Small intestine (tissue), 7 donors: ENCODE data around the gene ELP5. TPM values are rescaled to one million over a fixed set of nuclear protein-coding genes. Genes with fewer than 3 reads are reported as not detected.

ENCODE experiments used
- DNase-seq, 2 donors: peaks; one replicate each; pipeline versions ENCODE4 v3.0.0 to v3.0.0-alpha.2; 2013
- FAIRE-seq: peaks from 2 replicates; lab custom pipeline; 2012; peaks lifted over from hg19 to GRCh38; lab: Jason Lieb, UNC
- H3K27ac ChIP-seq, 3 donors: one replicate each; pipeline ENCODE4 v1.5.1; 2013; ENCODE audit warnings: low read length in 2 of 3, mild to moderate bottlenecking in 2 of 3, control low read depth in 1 of 3, inconsistent platforms in 1 of 3, low read depth in 1 of 3, moderate library complexity in 1 of 3
- H3K27me3 ChIP-seq, 3 donors: one replicate each; pipeline ENCODE4 v1.6.1; 2013; ENCODE audit warnings: low read length in 3 of 3, inconsistent platforms in 1 of 3; ENCODE audit not compliant: control insufficient read depth in 3 of 3, insufficient read depth in 3 of 3
- H3K36me3 ChIP-seq, 3 donors: one replicate each; pipeline ENCODE4 v1.6.1; 2013; ENCODE audit warnings: low read length in 3 of 3, inconsistent platforms in 1 of 3, low read depth in 1 of 3, mild to moderate bottlenecking in 1 of 3, moderate library complexity in 1 of 3; ENCODE audit not compliant: control insufficient read depth in 3 of 3, insufficient read depth in 2 of 3
- H3K4me1 ChIP-seq, 3 donors: one replicate each; pipeline ENCODE4 v1.6.1; 2013; ENCODE audit warnings: low read length in 2 of 3, inconsistent platforms in 1 of 3, low read depth in 1 of 3, mild to moderate bottlenecking in 1 of 3, moderate library complexity in 1 of 3; ENCODE audit not compliant: control insufficient read depth in 3 of 3, insufficient read depth in 2 of 3
- H3K4me3 ChIP-seq, 3 donors: one replicate each; pipeline ENCODE4 v1.5.1; 2013; ENCODE audit warnings: low read length in 3 of 3, control low read depth in 1 of 3, inconsistent platforms in 1 of 3, low read depth in 1 of 3, mild to moderate bottlenecking in 1 of 3, moderate library complexity in 1 of 3
- H3K9me3 ChIP-seq, 2 donors: one replicate each; pipeline ENCODE4 v1.6.1; 2013; ENCODE audit warnings: low read depth in 1 of 2, low read length in 1 of 2; ENCODE audit not compliant: control insufficient read depth in 2 of 2, insufficient read depth in 1 of 2
- WGBS, 3 donors: extraction: QIAGEN DNeasy Blood & Tissue Kit; methylation state at CpG; one replicate each; pipeline ENCODE4 v1.1.7; 2013; 5-methylcytosine and 5-hydroxymethylcytosine counted together
- polyA plus RNA-seq, 4 donors: library from polyadenylated mRNA; stranded (reverse) in 3 of 4; unstranded in 1 of 4; fragments of 200-250 nt in 3 of 4; fragments of 120-200 nt in 1 of 4; gene quantifications; one replicate each; pipeline versions ENCODE4 v1.2.1 to v1.2.3, GENCODE V29; 2013
- donor health status: healthy with polysubstance abuse.
- donor health status: control.
- donor health status: control.
- donor health status: Bipolar disorder and iron deficiency.
- donor health status: healthy.

Gene ELP5
- polyA plus RNA-seq, 4 donors = 31.3 to 84.6 (median 45.4) TPM

DNA sequence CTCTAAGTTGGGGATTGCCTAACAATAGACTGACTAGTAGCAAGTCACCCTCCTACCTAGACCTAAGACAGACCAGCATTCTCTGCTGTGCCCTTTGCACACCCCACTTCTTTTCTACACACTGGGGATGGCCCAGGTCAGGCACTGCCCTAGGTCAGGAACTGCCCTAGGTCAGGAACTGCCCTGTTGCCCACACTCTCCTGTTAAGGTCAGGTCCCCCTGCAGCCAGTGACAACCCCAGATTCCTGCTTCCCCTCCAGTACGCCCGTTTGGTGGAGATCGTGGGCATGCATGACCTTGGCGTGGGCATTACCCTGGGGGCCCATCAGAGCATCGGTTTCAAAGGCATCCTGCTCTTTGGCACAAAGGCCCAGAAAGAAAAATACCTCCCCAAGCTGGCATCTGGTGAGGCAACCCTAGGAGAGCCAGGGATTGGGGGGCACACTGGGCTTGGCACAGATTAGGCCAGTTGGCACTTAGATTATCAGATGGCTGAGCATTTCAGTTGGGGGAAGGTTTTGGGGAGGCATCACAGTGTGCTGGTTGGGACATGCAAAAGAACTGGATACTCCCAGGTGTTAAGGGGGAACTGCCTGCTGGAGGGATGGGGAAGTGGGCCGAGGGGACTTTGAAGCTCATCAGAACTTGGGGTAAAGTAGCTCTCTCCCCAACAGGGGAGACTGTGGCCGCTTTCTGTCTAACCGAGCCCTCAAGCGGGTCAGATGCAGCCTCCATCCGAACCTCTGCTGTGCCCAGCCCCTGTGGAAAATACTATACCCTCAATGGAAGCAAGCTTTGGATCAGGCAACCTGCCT lies 30.5 kb upstream of the ELP5 start:
- FAIRE-seq (no peak), DNase-seq (no peak)
- H3K36me3 ChIP-seq = peaks cover 16 to 59% (median 20%) of the 10 kb centered on the region in 3 donors
- H3K4me1 ChIP-seq = peaks cover 0 to 36% (median 8%) of the 10 kb centered on the region in 3 donors
- peak overlapping the region; percentile 93 to 100 (median 99) for H3K27ac ChIP-seq
- H3K9me3 ChIP-seq = no peaks in the 10 kb centered on the region
- peaks cover 0 to 9% (median 0%) of the 10 kb centered on the region in 3 donors for H3K27me3 ChIP-seq
- 62 to 75% (median 69%) methylated on average over 10 of the region's 10 CpGs for WGBS, 3 donors
- peak overlapping the region in 1 of 3 donors; percentile 8 for H3K4me3 ChIP-seq

DNA sequence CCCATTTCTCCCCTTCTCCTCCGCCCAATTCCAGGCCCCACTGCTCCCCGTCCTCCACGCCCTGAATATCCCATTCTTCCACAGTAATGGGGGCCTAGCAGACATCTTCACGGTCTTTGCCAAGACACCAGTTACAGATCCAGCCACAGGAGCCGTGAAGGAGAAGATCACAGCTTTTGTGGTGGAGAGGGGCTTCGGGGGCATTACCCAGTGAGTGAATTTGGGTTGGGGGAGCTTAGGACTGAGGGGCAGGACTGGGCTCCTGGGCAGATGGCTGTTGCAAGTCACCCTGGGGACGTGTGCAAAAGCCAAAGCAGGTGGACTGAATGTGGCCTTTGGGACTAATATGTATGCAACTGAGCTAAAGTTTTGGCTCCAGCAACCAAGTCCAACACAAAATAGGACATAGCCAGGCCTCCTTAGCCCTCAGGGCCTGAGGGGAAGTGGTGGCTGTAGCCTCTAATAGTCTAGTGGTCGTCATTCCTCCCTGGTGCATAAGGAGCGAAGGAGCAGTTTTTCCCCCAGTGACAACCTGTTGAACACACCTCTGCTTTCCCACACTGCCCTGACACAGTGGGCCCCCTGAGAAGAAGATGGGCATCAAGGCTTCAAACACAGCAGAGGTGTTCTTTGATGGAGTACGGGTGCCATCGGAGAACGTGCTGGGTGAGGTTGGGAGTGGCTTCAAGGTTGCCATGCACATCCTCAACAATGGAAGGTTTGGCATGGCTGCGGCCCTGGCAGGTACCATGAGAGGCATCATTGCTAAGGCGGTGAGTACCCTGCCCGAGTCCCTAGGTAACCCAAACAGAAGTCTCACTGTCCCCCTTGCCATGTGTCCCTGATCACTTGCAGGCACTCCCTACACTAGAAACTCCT lies 29.7 kb upstream of the ELP5 start:
- no peak for FAIRE-seq
- 64 to 80% (median 78%) methylated on average over 15 of the region's 15 CpGs for WGBS, 3 donors
- DNase-seq = no peak
- H3K4me3 ChIP-seq = no peak overlapping the region
- H3K9me3 ChIP-seq = no peaks in the 10 kb centered on the region
- peaks cover 0 to 3% (median 0%) of the 10 kb centered on the region in 3 donors for H3K27me3 ChIP-seq
- H3K4me1 ChIP-seq = peaks cover 0 to 36% (median 8%) of the 10 kb centered on the region in 3 donors
- peaks cover 16 to 68% (median 20%) of the 10 kb centered on the region in 3 donors for H3K36me3 ChIP-seq
- H3K27ac ChIP-seq = no peak overlapping the region

DNA sequence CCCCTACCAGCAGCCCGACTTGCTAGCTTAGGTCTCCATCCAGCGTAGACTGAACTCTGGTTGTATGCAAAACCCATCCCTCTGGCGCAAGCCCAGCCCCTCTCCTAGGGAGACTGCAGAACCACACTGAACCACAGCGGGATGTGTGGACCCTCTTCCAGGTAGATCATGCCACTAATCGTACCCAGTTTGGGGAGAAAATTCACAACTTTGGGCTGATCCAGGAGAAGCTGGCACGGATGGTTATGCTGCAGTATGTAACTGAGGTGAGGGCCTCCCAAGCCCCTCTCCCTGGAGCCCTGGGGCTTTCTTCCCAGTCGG lies 29.1 kb upstream of the ELP5 start:
- H3K4me1 ChIP-seq = peaks cover 0 to 36% (median 5%) of the 10 kb centered on the region in 3 donors
- H3K27me3 ChIP-seq = no peaks in the 10 kb centered on the region
- H3K36me3 ChIP-seq = peaks cover 16 to 74% (median 20%) of the 10 kb centered on the region in 3 donors
- FAIRE-seq = no peak
- DNase-seq = no peak
- no peaks in the 10 kb centered on the region for H3K9me3 ChIP-seq
- 78 to 86% (median 79%) methylated on average over 7 of the region's 7 CpGs for WGBS, 3 donors
- H3K27ac ChIP-seq = no peak overlapping the region
- no peak overlapping the region for H3K4me3 ChIP-seq

DNA sequence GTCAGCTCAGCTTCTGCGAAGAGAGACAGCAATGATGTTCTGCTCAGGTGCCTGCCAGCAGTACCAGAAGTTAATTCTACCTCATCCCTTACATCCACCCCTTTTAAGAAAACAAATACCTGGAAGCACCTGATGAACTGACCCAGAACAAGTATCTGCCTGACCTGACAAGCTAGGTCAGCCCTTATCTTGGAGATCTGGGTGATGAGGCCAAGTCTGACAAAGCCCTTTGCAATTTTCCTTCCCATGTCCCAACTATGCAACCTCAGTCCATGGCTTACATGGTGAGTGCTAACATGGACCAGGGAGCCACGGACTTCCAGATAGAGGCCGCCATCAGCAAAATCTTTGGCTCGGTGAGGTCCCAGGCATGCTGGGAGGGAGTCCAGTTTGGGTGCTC lies 28.6 kb upstream of the ELP5 start:
- Histone ChIP-seq H3K4me3 (no peak overlapping the region), H3K36me3 (peaks cover 16 to 78% (median 20%) of the 10 kb centered on the region in 3 donors), H3K27ac (no peak overlapping the region), H3K27me3 (no peaks in the 10 kb centered on the region), H3K4me1 (peaks cover 0 to 34% (median 5%) of the 10 kb centered on the region in 3 donors), H3K9me3 (no peaks in the 10 kb centered on the region)
- no peak for DNase-seq
- no peak for FAIRE-seq
- WGBS, 3 donors = 85 to 88% (median 87%) methylated on average over 4 of the region's 4 CpGs

DNA sequence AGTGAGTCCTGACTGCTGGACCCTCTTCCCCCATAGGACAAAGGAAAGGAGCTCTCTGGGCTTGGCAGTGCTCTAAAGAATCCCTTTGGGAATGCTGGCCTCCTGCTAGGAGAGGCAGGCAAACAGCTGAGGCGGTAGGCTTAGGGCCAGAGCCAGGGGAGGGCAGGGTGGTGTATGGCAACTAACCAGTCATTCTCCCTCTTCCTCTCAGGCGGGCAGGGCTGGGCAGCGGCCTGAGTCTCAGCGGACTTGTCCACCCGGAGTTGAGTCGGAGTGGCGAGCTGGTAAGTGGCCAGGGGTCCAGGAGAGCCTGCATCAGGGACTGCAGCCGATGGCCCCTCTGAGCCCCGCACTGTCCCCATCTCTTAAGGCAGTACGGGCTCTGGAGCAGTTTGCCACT lies 27.9 kb upstream of the ELP5 start:
- Histone ChIP-seq H3K9me3 (no peaks in the 10 kb centered on the region), H3K4me1 (peaks cover 0 to 27% (median 5%) of the 10 kb centered on the region in 3 donors), H3K27ac (no peak overlapping the region), H3K27me3 (no peaks in the 10 kb centered on the region), H3K4me3 (no peak overlapping the region), H3K36me3 (peaks cover 16 to 85% (median 24%) of the 10 kb centered on the region in 3 donors)
- DNase-seq = no peak
- 78 to 86% (median 80%) methylated on average over 7 to 10 of the region's 10 CpGs for WGBS, 3 donors
- FAIRE-seq = no peak

DNA sequence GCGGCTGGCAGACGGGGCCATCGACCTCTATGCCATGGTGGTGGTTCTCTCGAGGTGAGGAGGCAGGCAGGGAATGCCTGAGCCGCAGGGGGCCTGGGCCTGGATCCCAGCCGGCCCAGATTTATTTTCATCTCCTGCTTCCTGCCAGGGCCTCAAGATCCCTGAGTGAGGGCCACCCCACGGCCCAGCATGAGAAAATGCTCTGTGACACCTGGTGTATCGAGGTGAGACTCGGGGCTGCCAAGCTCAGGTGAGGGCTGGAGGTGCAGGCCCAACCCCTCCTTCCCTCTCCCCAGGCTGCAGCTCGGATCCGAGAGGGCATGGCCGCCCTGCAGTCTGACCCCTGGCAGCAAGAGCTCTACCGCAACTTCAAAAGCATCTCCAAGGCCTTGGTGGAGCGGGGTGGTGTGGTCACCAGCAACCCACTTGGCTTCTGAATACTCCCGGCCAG lies 27.3 kb upstream of the ELP5 start:
- no peak for DNase-seq
- Histone ChIP-seq H3K4me1 (peaks cover 0 to 22% (median 5%) of the 10 kb centered on the region in 3 donors), H3K27ac (no peak overlapping the region), H3K27me3 (no peaks in the 10 kb centered on the region), H3K9me3 (no peaks in the 10 kb centered on the region), H3K36me3 (peaks cover 20 to 91% (median 25%) of the 10 kb centered on the region in 3 donors), H3K4me3 (no peak overlapping the region)
- no peak for FAIRE-seq
- whole genome bisulfite sequencing, 3 donors = 58 to 71% (median 70%) methylated on average over 15 of the region's 15 CpGs

DNA sequence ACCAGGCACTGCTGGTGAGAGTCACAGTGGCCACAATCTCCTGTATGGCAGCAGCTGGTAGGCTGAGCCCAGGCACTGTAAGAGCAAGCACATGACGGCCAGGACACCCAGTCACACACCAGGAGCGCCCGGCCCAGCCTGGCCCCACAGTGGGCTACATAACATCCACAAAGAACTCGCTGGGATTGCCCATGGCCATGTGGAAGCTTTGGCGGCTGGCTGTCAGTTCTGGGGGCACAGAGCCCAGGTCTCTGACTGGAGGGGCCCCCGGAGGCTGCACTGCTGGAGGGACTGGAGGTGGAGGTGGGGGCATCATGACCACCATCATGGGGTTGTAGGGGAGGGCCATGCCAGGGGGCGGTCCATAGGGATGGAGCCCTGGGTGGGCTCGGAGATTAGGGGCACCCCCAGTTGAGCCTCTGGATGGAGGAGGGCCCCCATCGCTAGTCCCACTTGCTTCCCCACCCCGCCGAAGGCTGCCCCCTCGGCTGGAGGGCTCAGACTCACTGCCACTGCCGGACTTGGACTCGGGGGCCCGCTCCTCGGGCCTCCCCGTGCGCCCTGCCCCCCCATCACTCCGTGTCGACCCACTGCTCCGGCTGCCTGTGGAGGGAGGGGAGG lies 26.2 kb upstream of the ELP5 start:
- H3K4me1 ChIP-seq = peaks cover 0 to 15% (median 3%) of the 10 kb centered on the region in 3 donors
- no peak overlapping the region for H3K27ac ChIP-seq
- no peaks in the 10 kb centered on the region for H3K9me3 ChIP-seq
- H3K36me3 ChIP-seq = peaks cover 20 to 100% (median 27%) of the 10 kb centered on the region in 3 donors
- DNase-seq = no peak
- no peaks in the 10 kb centered on the region for H3K27me3 ChIP-seq
- no peak overlapping the region for H3K4me3 ChIP-seq
- WGBS, 3 donors = 77 to 88% (median 83%) methylated on average over 14 to 21 of the region's 21 CpGs
- FAIRE-seq = no peak
